Thyroid gland (tissue), 4 donors: ENCODE data around the gene SEC31A.

Experiments used
- POLR2A ChIP-seq, 2 donors: fragments of 450-650 bp; IDR thresholded peaks; one replicate each; pipeline ENCODE4 v1.6.1; 2017; ENCODE audit warnings: antibody characterized with exemption in 2 of 2, mild to moderate bottlenecking in 2 of 2, moderate library complexity in 1 of 2
- TF ChIP-seq, protein P1 (sequence below), 6 experiments: fragments of 200-600 bp in 3 of 6; fragments of 450-650 bp in 3 of 6; sonication (generic) in 3 of 6; IDR thresholded peaks; one replicate each; pipeline ENCODE4 v1.5.1; 2016 to 2019; ENCODE audit warnings: antibody characterized with exemption in 6 of 6, mild to moderate bottlenecking in 2 of 6, inconsistent platforms in 1 of 6, moderate library complexity in 1 of 6

- TF ChIP-seq, protein P1, sequence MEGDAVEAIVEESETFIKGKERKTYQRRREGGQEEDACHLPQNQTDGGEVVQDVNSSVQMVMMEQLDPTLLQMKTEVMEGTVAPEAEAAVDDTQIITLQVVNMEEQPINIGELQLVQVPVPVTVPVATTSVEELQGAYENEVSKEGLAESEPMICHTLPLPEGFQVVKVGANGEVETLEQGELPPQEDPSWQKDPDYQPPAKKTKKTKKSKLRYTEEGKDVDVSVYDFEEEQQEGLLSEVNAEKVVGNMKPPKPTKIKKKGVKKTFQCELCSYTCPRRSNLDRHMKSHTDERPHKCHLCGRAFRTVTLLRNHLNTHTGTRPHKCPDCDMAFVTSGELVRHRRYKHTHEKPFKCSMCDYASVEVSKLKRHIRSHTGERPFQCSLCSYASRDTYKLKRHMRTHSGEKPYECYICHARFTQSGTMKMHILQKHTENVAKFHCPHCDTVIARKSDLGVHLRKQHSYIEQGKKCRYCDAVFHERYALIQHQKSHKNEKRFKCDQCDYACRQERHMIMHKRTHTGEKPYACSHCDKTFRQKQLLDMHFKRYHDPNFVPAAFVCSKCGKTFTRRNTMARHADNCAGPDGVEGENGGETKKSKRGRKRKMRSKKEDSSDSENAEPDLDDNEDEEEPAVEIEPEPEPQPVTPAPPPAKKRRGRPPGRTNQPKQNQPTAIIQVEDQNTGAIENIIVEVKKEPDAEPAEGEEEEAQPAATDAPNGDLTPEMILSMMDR (IDR thresholded peaks at IDR 0.05), result no peak
- TF ChIP-seq POLR2A (IDR thresholded peaks at IDR 0.05), result no peak
These were observed 48.4 kb downstream of the SEC31A start for GRCh38 chr4:82842593-82842992.
